ENCODE results near the gene SENP5. TPM values are rescaled to one million over a fixed set of nuclear protein-coding genes. Genes with fewer than 3 reads are reported as not detected.

Gene SENP5
- total RNA-seq, 1 donor from 2014 or later = 44.3 TPM

DNA sequence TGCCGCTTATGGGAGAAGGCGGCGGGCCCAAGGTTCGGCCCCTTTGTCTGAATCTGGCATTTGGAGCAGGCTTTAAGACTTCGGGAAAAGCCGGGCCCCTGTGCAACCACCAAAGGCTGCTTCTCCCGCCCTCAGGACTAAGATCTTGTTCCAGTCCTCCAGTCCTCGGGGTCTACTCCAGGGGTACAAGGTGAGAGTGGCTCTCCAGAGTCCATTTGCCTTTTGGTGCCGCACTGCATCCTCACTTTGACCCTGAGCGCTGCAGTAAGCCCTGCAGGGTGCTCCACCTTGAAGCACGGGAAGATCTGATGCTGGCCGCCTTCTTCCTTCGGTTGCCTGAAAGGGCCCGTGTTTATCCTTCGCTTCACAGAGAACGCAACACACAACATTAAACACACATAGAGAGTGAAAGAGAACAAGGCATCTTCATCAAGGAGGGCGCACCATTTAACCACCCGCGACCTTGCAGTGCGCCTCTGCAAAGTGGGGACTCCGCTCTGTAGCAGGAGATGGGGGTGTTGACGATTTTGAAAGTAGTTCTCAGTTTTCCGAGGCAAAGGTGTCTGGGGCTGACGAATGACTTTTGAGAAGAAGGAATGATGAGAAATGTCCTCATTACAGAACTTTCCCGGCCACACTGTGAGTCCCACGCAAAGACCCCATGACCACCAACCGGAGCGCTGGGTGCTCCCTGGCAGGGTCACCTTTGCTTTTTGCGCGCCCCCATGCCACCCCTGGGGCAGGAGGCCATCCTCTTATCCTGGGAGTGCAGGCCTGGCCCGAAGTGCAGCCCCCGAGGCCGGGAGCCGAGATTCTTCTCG, 99.9 kb downstream of the SENP5 start:
- no peak for DNase-seq (ENCODE audit: low spot score)

DNA sequence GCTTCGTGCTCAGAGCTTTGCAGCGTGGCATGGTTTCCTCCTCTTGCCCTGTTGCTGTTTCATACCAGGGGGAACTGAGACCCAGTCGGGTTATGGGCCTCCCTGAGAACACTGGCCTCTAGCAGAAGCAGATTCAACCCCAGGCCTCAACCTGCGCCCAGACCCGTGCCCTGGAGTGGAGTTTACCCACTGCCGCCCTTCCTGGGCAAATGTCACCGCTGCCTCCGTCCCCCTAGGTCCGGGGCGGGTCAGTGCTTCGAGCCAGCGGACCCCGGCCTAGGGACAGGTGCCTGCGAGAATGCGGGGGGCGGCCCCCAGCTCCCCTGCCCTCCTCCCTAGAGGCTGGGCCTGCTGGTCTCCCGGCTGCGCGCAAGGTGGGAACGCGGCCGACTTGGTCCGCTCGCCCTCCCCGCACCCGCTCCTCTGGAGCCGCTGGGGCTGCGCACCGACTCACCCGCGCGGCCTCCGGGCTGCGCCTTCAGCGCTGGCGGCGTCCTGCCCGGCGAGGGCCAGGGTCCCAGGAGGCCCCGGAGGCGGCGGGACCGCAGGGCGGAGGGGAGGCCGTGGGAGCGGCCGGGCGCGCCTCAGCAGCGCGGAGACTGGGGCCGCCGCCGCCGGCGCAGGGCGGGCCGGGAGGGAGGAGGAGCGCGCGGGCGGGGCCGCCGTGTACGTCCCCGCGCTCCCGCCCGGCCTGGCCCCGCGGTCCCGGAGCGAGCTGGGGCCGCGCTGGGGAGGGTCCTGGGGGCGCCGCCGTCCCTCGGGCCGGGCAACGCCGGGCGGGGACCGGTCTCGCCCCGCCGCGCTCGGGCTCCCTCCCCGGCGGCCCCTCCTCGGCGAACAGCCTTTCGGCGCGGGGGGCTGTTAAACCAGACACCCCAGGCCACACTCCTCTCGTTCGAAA, 100.8 kb downstream of the SENP5 start, which contains the start of gene PIGZ:
PIGZ (minus strand) TSS at position 601 of the 901 bp plus-strand sequence. CDS start 16,802 bp downstream, outside the sequence.
- peak; percentile 48 for DNase-seq (ENCODE audit: low spot score)

DNA sequence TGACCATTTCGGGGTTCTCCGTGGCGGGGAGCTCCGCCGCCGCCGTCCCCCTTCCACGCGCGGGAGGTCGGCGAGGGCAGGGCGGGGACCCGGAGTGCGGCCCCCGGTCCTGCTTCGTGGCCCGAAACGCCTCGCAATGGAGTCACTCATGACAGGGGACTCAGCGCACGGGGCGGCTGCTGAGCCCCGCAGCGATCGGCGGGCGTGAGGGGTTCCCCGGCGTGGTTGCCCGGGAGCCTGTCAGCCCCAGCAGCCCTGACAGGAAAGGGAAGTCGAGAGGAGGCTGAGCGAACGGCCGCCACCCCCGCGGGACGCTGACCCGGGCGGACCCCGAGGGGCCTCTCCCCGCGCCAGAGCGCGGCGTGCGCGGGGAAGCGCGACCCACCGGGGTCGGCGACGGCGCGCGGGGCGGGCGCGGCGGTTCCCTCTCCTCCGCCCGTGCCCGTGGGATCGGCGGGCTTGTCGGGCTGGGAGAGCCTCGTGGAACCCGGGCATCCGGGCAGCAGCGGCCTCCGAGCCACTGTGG, 101.5 kb downstream of the SENP5 start:
- DNase-seq (ENCODE audit: low spot score) = peak; percentile 12

DNA sequence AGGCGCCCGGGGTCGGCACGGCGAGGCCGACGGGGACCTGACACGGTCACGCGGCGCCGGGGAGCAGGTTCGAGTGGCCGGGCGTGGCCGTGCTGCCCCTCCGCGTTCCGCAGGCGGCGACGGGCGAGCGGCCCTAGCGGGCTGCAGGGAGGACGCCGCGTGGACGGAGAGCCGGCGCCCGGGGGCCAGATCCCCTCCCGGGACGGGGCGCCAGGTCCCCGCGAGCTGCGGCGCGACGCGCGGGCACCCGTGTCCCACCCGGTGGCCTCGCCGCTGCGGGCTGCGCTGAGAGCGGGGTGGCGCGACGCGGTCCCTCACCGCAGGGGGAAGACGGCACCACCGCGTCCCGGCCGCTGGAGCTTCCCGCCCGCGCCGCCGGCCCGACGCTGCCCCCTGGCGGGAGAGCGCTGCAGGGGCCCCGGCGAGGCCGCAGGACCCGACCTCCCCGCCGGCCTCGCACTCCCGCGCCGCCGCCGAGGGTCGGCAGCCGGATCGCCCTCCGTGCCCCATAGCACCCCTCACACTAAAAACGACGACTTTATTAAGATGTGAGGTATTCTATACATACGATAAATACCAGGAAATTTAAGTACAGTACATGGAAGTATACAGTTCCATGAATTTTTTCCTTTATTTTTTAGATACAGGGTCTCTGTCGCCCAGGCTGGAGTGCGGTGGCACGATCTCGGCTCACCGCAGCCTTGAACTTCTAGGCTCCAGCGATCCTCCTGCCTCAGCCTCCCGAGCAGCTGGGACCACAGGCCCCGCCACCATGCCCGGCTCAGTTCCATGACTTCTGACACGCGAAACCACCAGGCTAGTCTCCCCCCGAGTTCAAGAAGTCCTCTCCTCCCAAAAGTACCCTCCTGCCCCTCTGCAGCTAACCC, 102.2 kb downstream of the SENP5 start:
- peak; percentile 51 for DNase-seq (ENCODE audit: low spot score)

DNA sequence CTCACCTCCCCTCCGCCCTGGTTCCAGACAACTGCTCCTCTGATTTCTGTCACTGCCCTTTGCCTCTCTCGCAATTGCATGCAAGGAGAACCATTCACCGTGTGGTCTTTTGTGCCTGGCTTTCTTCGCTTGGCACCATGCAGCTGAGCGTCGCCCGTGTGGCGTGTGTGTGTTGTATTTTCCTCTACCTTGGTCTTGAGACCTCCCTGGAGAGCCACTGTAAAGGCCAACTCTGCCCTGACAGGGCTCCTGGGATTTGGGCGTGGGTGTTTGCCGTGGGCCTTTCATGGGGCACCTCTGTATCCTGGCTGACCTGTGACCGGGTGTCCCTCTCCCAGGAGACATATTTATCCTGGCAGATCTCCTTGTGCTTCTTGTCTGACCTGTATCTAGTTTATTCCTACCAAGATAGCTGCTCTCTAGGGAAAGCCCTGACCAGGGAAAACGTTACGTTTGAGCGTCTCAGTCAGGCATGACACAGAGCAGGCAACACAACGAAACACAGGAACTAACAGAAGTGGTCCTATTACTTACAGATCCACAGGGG, 102.9 kb downstream of the SENP5 start:
- DNase-seq (ENCODE audit: low spot score) = no peak

DNA sequence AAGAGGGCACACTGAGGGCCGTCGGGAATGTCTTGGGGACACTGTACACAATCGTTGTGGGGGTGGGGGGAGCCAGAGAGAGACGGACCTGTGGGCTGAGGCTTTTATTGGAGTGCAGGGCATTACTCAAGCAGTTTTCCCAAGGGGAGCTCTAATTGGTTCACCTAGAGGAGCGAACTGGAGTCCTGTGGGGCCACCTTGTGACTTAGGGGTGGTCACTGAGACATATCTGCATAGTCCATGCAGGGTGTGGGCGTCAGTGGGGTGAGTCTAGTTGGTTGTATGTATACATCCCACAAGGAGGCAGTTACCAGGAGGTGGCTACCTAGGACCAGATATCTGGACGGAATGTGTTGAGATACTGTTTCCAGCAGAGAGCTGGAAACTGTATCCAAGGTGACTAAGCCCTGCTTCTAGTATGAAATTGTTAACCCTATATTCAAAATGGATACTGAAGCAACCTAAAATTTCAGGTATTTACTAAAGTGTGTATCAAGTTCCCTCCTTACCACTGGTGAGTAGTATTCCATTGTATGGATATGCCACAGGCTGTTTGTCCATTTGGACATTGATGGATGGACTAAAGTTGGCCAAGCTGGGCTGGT, 103.5 kb downstream of the SENP5 start:
- no peak for DNase-seq (ENCODE audit: low spot score)

DNA sequence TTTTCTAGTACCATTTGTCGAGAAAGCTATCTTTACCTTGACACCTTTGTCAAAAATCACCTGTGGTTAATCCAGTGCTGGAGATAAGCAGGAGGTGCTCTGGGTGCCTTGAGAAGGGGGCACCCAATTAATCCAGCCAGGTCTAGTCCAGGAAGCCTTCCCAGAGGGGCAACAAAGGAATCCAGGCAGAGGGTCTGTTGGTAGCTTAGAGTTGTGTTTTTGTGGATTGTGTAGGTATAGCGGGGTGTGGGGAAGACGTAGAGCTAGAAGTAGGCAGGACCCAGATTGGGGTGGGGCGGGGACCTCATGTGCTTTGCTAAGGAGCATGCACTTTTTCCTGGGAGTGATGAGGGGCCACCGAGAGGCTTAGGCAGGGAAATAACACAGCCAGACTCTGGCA, 106.9 kb downstream of the SENP5 start:
- no peak for DNase-seq (ENCODE audit: low spot score)

DNA sequence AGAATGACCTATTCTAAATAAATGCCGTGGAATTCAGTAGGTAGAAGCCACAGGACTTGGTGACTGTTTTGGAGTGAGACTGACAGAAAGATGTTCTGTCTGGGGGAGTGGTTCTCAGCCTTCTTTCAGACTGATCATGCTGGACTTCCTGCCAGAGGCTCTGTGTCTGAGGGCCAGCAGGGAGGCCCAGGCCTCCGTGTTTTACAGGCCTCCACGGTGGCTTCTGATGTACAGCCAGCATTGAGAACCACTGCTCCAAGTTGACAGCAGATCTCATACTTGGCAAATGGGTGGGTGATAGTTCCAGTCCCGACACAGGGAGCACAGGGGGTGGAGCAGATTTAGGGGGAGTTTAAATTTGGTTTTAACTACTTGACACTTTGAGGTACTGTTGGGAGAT, 107.6 kb downstream of the SENP5 start:
- DNase-seq (ENCODE audit: low spot score) = no peak

DNA sequence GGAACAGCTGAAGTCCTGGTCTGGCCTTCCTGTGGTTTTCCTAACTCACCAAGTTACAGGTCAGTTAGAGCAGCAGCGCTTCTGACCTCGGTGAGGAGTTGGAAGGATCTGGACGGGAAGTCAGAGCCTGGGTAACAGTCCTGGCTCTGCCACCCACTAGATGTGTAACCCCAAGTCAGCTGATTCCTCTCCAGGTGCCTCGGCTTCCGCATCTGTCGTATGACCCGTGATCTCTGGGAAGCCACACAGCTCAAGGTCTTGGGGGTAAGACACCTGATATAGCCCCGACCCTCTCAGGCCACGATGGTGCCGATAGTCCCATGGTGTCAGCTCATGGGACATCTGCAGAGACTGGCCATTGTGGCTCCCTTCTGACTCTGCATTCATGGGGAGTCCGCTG, 109.2 kb downstream of the SENP5 start:
- DNase-seq (ENCODE audit: low spot score) = no peak

DNA sequence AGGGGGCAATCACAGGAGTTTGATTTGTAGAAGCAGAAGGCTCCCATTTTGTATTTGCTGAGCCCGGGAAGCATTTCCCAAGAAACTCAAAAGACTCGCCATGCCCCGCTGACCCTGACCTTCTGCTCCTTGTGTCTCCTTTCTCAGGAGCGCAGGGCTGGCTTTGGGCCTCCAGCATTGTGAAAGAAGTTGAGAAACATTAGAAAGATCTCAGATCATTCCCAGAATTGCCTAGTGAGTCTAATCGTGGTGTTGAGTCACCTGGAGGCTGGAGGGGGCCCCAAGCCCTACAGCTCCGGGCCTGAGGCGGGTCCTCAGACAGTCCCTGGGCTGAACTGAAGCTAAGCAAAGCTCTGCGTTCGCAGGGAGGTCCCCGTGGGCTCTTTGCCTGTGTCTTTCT, 111.8 kb downstream of the SENP5 start:
- peak; percentile 18 for DNase-seq (ENCODE audit: low spot score)

DNA sequence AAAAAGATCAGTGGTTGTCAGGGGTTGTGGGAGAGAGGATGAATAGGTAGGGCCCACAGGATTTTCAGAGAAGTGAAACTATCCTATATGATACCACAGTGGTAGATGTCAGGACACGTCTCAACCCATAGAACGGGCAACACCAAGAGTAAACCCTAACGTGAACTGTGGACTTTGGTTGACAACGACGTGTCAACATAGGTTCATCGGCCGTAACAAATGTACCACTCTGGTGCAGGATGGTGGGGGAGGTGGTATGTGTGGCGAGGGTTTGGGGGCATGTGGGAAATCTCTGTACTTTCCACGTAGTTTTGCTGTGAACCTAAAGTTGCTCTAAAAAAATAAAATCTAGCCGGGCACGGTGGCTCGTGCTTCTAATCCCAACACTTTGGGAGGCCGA, 113.9 kb downstream of the SENP5 start:
- no peak for DNase-seq (ENCODE audit: low spot score)

DNA sequence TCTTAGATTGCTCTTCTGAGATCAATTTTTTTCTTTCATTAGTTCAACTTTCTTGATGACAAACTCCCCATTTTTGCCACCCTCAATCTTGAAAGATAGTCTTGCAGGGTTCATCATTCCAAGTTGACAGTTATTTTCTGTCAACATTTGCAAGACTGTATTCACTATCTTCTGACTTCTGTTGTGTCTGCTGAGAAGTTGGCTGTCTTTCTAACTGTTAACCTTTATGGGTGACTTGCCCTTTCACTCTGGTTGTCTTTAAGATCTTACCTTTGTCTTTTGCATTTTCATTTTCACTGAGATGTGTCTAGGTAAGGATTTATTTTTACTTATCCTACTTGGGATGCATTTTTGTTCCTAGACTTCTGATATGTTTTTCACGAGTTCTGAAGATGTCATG, 115.5 kb downstream of the SENP5 start:
- DNase-seq (ENCODE audit: low spot score) = no peak

Other genes with a start within 250 kb of the SENP5 start
- gene NRROS, start 228.2 kb upstream of the SENP5 start, total RNA-seq (ENCODE audit: insufficient read depth, low replicate concordance) = 0.96 TPM
- 7.2 TPM for gene CEP19, start 155.7 kb upstream of the SENP5 start, total RNA-seq (ENCODE audit: insufficient read depth, low replicate concordance)
- 23.8 TPM for gene PIGX, start 155.5 kb upstream of the SENP5 start, total RNA-seq (ENCODE audit: insufficient read depth, low replicate concordance)
- gene PAK2, start 128.1 kb upstream of the SENP5 start, total RNA-seq (ENCODE audit: insufficient read depth, low replicate concordance) = 18.1 TPM
- 37.3 TPM for gene NCBP2, start 74.6 kb downstream of the SENP5 start, total RNA-seq (ENCODE audit: insufficient read depth, low replicate concordance)
- 9.4 TPM for gene PIGZ, start 100.9 kb downstream of the SENP5 start, total RNA-seq (ENCODE audit: insufficient read depth, low replicate concordance)
- gene MELTF, start 161.9 kb downstream of the SENP5 start, total RNA-seq (ENCODE audit: insufficient read depth, low replicate concordance) = 35.2 TPM